HepG2 (cell line): ENCODE measurements around the gene SECTM1. TPM values are rescaled to one million over a fixed set of nuclear protein-coding genes. Genes with fewer than 3 reads are reported as not detected.

ENCODE experiments used
- CENPT ChIP-seq: sonication (generic); formaldehyde crosslinking; IDR thresholded peaks from 2 replicates; pipeline ENCODE4 v1.8.0; 2022; ENCODE audit warnings: low read depth, mild to moderate bottlenecking, moderate library complexity, missing genetic modification reagents
- DNMT3B ChIP-seq: conservative IDR thresholded peaks from 2 replicates; pipeline ENCODE4 v1.6.1; 2016; ENCODE audit warnings: missing biosample characterization, control low read depth
- FOXJ3 ChIP-seq: sonication (generic); formaldehyde crosslinking; IDR thresholded peaks from 2 replicates; pipeline ENCODE4 v1.4.0; 2020; ENCODE audit warnings: missing genetic modification reagents, mild to moderate bottlenecking, borderline replicate concordance
- FOXK1 ChIP-seq: sonication (generic); formaldehyde crosslinking; IDR thresholded peaks from 2 replicates; pipeline ENCODE4 v1.4.0; 2020; ENCODE audit warnings: low read depth, missing genetic modification reagents, borderline replicate concordance
- NCOA5 ChIP-seq: sonication (generic); formaldehyde crosslinking; IDR thresholded peaks from 2 replicates; pipeline ENCODE4 v1.4.0; 2020; ENCODE audit warnings: missing genetic modification reagents
- NFE2L1 ChIP-seq: sonication (generic); formaldehyde crosslinking; IDR thresholded peaks from 2 replicates; pipeline ENCODE4 v1.4.0; 2020; ENCODE audit warnings: missing genetic modification reagents, mild to moderate bottlenecking, borderline replicate concordance
- PRPF4 ChIP-seq: fragments of 200-400 bp; formaldehyde crosslinking; IDR thresholded peaks from 2 replicates; pipeline ENCODE4 v1.6.1; 2016; ENCODE audit warnings: low read length, low read depth; ENCODE audit not compliant: poor library complexity, severe bottlenecking
- RBAK ChIP-seq: sonication (generic); formaldehyde crosslinking; IDR thresholded peaks from 2 replicates; pipeline ENCODE4 v1.5.1; 2020; ENCODE audit warnings: mild to moderate bottlenecking, missing genetic modification reagents
- TEAD3 ChIP-seq: optimal IDR thresholded peaks from 2 replicates; pipeline ENCODE3; 2016; ENCODE audit warnings: borderline replicate concordance
- ZNF263 ChIP-seq: sonication (generic); formaldehyde crosslinking; IDR thresholded peaks from 2 replicates; pipeline ENCODE4 v1.4.0; 2020; ENCODE audit warnings: missing genetic modification reagents
- ZNF891 ChIP-seq: sonication (generic); formaldehyde crosslinking; IDR thresholded peaks from 2 replicates; pipeline ENCODE4 v1.5.0; 2020; ENCODE audit warnings: mild to moderate bottlenecking, missing genetic modification reagents
- polyA plus RNA-seq, 8 experiments: library from polyadenylated mRNA; depleted of rRNA in 3 of 8; stranded (reverse) in 7 of 8; unstranded in 1 of 8; fragments of >200 nt; fragmentation: Illumina TruSeq in 4 of 8; extraction: Trizol in 4 of 8; gene quantifications; 2 replicates each; pipeline versions ENCODE4 v1.2.1 to v1.2.3, GENCODE V29; 2011 to 2016; ENCODE audit warnings: low read depth in 4 of 8, missing spikeins in 1 of 8, mixed read lengths in 1 of 8; ENCODE audit not compliant: insufficient read depth in 1 of 8
- total RNA-seq, 5 experiments: library from RNA; depleted of rRNA; stranded (reverse); fragments of >200 nt; fragmentation: Illumina TruSeq; extraction: Trizol; gene quantifications; 2 replicates each; pipeline ENCODE4 v1.2.3, GENCODE V29; 2016; ENCODE audit warnings: low read depth in 1 of 5
- TF ChIP-seq, protein P1 (sequence below): IDR thresholded peaks from 2 replicates; pipeline ENCODE4 v1.4.0; 2020; ENCODE audit warnings: mild to moderate bottlenecking, missing genetic modification reagents
- TF ChIP-seq, protein P2 (sequence below): sonication (generic); formaldehyde crosslinking; IDR thresholded peaks from 2 replicates; pipeline ENCODE4 v1.5.1; 2020; ENCODE audit warnings: mild to moderate bottlenecking, missing genetic modification reagents
- TF ChIP-seq, protein P3 (sequence below): sonication (generic); formaldehyde crosslinking; IDR thresholded peaks from 2 replicates; pipeline ENCODE4 v1.4.0; 2020; ENCODE audit warnings: missing genetic modification reagents, mild to moderate bottlenecking, borderline replicate concordance
- TF ChIP-seq, protein P4 (sequence below): sonication (generic); formaldehyde crosslinking; IDR thresholded peaks from 2 replicates; pipeline ENCODE4 v1.5.1; 2020; ENCODE audit warnings: missing genetic modification reagents, mild to moderate bottlenecking, borderline replicate concordance

The SECTM1 gene
- total and polyA plus RNA-seq, 2 of the 13 experiments (the other 11 are each of a cell fraction or from before 2014, with no cell fraction given) = 3.5 to 5.3 TPM

DNA sequence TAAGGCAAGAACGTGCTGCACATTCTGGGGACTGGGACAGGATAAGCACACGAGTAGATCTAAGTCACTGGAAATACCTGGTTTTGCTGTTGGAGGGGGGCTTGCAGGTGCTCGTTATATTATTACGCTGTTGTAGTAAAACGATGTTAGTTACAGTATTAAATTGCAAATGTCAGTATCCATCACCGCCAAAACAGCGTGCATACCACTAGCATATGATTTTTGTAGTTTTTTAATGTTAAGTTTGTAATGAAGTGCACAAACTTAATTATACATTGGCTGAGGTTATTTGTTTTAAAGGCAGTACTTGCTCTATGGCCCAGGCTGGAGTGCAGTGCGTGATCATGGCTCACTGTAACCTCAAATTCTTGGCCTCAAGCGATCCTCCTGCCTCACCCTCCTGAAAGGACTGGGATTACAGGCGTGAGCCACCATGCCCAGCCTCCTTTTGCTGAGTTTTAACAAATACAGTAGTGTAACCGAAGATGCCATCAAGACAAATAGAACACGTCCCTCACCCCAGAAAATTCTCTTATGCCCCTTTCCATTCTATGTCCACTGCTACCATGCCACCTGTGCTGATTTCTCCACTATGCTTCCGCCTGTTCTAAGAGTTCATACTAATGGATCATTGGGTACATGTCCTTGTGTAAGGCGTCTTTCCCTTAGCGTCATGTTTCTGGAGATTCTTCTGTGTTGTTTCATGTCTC, 39.3 kb downstream of the SECTM1 start (continued):
- 0 out of 2 replicates have a peak, but pooled peaks have one; percentile 5 for TF ChIP-seq FOXJ3 (CRISPR knock-in tag)
- TF ChIP-seq NFE2L1 (CRISPR knock-in tag) = no peak
- no peak for TF ChIP-seq RBAK (CRISPR knock-in tag)
- 0 out of 2 replicates have a peak, but pooled peaks have one; percentile 15 for TF ChIP-seq DNMT3B (CRISPR knock-in tag)
- no peak for TF ChIP-seq ZNF891
- TF ChIP-seq, protein P1, sequence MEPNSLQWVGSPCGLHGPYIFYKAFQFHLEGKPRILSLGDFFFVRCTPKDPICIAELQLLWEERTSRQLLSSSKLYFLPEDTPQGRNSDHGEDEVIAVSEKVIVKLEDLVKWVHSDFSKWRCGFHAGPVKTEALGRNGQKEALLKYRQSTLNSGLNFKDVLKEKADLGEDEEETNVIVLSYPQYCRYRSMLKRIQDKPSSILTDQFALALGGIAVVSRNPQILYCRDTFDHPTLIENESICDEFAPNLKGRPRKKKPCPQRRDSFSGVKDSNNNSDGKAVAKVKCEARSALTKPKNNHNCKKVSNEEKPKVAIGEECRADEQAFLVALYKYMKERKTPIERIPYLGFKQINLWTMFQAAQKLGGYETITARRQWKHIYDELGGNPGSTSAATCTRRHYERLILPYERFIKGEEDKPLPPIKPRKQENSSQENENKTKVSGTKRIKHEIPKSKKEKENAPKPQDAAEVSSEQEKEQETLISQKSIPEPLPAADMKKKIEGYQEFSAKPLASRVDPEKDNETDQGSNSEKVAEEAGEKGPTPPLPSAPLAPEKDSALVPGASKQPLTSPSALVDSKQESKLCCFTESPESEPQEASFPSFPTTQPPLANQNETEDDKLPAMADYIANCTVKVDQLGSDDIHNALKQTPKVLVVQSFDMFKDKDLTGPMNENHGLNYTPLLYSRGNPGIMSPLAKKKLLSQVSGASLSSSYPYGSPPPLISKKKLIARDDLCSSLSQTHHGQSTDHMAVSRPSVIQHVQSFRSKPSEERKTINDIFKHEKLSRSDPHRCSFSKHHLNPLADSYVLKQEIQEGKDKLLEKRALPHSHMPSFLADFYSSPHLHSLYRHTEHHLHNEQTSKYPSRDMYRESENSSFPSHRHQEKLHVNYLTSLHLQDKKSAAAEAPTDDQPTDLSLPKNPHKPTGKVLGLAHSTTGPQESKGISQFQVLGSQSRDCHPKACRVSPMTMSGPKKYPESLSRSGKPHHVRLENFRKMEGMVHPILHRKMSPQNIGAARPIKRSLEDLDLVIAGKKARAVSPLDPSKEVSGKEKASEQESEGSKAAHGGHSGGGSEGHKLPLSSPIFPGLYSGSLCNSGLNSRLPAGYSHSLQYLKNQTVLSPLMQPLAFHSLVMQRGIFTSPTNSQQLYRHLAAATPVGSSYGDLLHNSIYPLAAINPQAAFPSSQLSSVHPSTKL (CRISPR knock-in tag) = peak; percentile 44; the same call in 1 of the 2 replicates
- no peak for TF ChIP-seq CENPT (CRISPR knock-in tag)
- 0 out of 2 replicates have a peak, but pooled peaks have one; percentile 27 for TF ChIP-seq NCOA5 (CRISPR knock-in tag)
- TF ChIP-seq FOXK1 (CRISPR knock-in tag) = 0 out of 2 replicates have a peak, but pooled peaks have one; percentile 43
- TF ChIP-seq, protein P2, sequence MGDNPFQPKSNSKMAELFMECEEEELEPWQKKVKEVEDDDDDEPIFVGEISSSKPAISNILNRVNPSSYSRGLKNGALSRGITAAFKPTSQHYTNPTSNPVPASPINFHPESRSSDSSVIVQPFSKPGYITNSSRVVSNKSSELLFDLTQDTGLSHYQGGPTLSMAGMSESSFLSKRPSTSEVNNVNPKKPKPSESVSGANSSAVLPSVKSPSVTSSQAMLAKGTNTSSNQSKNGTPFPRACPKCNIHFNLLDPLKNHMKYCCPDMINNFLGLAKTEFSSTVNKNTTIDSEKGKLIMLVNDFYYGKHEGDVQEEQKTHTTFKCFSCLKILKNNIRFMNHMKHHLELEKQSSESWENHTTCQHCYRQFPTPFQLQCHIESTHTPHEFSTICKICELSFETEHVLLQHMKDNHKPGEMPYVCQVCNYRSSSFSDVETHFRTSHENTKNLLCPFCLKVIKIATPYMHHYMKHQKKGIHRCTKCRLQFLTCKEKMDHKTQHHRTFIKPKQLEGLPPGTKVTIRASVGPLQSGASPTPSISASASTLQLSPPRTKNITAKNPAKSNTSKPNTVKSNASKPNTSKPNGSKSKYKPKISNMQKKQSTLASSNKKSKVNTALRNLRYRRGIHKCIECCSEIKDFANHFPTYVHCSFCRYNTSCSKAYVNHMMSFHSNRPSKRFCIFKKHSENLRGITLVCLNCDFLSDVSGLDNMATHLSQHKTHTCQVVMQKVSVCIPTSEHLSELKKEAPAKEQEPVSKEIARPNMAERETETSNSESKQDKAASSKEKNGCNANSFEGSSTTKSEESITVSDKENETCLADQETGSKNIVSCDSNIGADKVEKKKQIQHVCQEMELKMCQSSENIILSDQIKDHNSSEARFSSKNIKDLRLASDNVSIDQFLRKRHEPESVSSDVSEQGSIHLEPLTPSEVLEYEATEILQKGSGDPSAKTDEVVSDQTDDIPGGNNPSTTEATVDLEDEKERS (CRISPR knock-in tag) = 0 out of 2 replicates have a peak, but pooled peaks have one; percentile 12
- TF ChIP-seq TEAD3 (CRISPR knock-in tag) = peak; percentile 39
- 0 out of 2 replicates have a peak, but pooled peaks have one; percentile 11 for TF ChIP-seq ZNF263 (CRISPR knock-in tag)
- TF ChIP-seq, protein P3, sequence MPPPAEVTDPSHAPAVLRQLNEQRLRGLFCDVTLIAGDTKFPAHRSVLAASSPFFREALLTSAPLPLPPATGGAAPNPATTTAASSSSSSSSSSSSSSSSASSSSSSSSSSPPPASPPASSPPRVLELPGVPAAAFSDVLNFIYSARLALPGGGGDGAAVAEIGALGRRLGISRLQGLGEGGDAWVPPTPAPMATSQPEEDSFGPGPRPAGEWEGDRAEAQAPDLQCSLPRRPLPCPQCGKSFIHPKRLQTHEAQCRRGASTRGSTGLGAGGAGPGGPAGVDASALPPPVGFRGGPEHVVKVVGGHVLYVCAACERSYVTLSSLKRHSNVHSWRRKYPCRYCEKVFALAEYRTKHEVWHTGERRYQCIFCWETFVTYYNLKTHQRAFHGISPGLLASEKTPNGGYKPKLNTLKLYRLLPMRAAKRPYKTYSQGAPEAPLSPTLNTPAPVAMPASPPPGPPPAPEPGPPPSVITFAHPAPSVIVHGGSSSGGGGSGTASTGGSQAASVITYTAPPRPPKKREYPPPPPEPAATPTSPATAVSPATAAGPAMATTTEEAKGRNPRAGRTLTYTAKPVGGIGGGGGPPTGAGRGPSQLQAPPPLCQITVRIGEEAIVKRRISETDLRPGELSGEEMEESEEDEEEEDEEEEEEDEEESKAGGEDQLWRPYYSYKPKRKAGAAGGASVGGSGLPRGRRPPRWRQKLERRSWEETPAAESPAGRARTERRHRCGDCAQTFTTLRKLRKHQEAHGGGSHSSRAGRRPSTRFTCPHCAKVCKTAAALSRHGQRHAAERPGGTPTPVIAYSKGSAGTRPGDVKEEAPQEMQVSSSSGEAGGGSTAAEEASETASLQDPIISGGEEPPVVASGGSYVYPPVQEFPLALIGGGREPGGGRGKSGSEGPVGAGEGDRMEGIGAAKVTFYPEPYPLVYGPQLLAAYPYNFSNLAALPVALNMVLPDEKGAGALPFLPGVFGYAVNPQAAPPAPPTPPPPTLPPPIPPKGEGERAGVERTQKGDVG (CRISPR knock-in tag) = no peak
- TF ChIP-seq PRPF4 = no peak
- TF ChIP-seq, protein P4, sequence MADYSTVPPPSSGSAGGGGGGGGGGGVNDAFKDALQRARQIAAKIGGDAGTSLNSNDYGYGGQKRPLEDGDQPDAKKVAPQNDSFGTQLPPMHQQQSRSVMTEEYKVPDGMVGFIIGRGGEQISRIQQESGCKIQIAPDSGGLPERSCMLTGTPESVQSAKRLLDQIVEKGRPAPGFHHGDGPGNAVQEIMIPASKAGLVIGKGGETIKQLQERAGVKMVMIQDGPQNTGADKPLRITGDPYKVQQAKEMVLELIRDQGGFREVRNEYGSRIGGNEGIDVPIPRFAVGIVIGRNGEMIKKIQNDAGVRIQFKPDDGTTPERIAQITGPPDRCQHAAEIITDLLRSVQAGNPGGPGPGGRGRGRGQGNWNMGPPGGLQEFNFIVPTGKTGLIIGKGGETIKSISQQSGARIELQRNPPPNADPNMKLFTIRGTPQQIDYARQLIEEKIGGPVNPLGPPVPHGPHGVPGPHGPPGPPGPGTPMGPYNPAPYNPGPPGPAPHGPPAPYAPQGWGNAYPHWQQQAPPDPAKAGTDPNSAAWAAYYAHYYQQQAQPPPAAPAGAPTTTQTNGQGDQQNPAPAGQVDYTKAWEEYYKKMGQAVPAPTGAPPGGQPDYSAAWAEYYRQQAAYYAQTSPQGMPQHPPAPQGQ = no peak
